ENCODE results near the gene IMP4.

IMP4 gene

DNA sequence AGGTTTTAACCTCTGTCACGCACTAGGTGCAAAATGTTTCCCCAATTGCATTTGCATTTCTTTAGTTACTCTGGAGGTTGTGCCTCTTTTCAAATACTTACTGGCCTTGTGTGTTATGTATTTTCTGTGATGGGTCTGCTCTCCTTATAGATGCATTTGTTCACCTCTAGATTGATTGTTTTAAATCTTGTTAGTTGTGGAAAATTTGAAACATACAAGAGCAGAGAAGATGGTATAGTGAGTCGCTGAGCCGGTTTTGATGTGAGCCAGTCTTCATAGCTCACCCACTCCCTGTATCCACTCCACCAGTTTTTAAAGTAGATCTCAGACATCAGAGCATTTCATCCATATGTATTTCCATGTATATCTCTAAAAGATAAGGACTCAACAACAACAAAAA, 6.5 kb downstream of the IMP4 start:
- Histone ChIP-seq H3K4me2 (ENCODE audit: low read depth, low read length) (no peak overlapping the region), H3K4me3 (ENCODE audit: low read length) (no peak overlapping the region), H3K9ac (ENCODE audit: low read length) (no peak overlapping the region), H3K27me3 (replicated peaks; ENCODE audit: insufficient read depth, low read length) (no peaks in the 10 kb centered on the region), H3K4me1 (ENCODE audit: low read length) (peaks cover 4% of the 10 kb centered on the region; the same call in 1 of the 2 replicates), H3K36me3 (replicated peaks; ENCODE audit: insufficient read depth, low read length) (peaks cover 10% of the 10 kb centered on the region), H3K9me2 (replicated peaks; ENCODE audit: insufficient read depth, low read length) (no peaks in the 10 kb centered on the region), H3F3A (ENCODE audit: insufficient read depth, low read length) (0 out of 2 replicates have a peak, but pooled peaks cover 3% of the 10 kb centered on the region), H4K20me1 (ENCODE audit: insufficient read depth, low read length) (no peaks in the 10 kb centered on the region), H2AFZ (ENCODE audit: low read length) (no peak overlapping the region), H3K79me2 (ENCODE audit: low read length) (peaks cover 25% of the 10 kb centered on the region), H3K9me3 (replicated peaks; ENCODE audit: insufficient read depth, low read length) (no peaks in the 10 kb centered on the region), H3K27ac (ENCODE audit: low read length) (no peak overlapping the region)
- TF ChIP-seq, protein P1, sequence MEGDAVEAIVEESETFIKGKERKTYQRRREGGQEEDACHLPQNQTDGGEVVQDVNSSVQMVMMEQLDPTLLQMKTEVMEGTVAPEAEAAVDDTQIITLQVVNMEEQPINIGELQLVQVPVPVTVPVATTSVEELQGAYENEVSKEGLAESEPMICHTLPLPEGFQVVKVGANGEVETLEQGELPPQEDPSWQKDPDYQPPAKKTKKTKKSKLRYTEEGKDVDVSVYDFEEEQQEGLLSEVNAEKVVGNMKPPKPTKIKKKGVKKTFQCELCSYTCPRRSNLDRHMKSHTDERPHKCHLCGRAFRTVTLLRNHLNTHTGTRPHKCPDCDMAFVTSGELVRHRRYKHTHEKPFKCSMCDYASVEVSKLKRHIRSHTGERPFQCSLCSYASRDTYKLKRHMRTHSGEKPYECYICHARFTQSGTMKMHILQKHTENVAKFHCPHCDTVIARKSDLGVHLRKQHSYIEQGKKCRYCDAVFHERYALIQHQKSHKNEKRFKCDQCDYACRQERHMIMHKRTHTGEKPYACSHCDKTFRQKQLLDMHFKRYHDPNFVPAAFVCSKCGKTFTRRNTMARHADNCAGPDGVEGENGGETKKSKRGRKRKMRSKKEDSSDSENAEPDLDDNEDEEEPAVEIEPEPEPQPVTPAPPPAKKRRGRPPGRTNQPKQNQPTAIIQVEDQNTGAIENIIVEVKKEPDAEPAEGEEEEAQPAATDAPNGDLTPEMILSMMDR (IDR thresholded peaks at IDR 0.05; ENCODE audit: low read length), result no peak
- TF ChIP-seq EZH2 (optimal IDR thresholded peaks at IDR 0.05; ENCODE audit: low read depth, low read length) (no peak), EZH2phosphoT487 (IDR thresholded peaks at IDR 0.05; ENCODE audit: low read length) (no peak)
- no peak for DNase-seq

DNA sequence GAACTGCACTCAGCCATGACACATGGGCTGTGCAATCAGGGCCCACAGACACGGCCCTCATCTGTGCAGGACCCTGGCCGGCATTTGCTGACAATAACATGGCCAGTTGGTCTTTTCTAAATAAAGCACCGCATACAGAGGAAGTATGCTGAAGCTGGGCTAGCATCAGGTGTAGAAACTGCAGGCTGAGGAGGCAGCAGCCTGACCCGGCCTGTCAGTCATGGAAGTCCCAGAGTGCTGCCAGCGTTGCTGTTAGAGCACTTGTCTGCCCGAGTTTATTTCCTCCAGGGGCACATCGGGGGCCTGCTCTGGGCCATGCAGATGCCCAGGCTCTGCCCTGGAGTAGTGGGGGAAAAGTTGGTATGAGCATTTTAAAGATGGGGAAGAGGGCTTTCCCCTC, 9.0 kb downstream of the IMP4 start:
- H3K4me2 ChIP-seq (ENCODE audit: low read depth, low read length), result no peak overlapping the region
- H4K20me1 ChIP-seq (ENCODE audit: insufficient read depth, low read length), result no peaks in the 10 kb centered on the region
- no peak overlapping the region for H3K27ac ChIP-seq (ENCODE audit: low read length)
- H3K9ac ChIP-seq (ENCODE audit: low read length), result no peak overlapping the region
- H2AFZ ChIP-seq (ENCODE audit: low read length), result no peak overlapping the region
- H3F3A ChIP-seq (ENCODE audit: insufficient read depth, low read length), result 0 out of 2 replicates have a peak, but pooled peaks cover 3% of the 10 kb centered on the region
- no peaks in the 10 kb centered on the region for H3K9me3 ChIP-seq (replicated peaks; ENCODE audit: insufficient read depth, low read length)
- H3K4me3 ChIP-seq (ENCODE audit: low read length), result no peak overlapping the region
- H3K4me1 ChIP-seq (ENCODE audit: low read length), result peaks cover 9% of the 10 kb centered on the region; the same call in 1 of the 2 replicates
- DNase-seq, result no peak
- no peaks in the 10 kb centered on the region for H3K36me3 ChIP-seq (replicated peaks; ENCODE audit: insufficient read depth, low read length)
- H3K9me2 ChIP-seq (replicated peaks; ENCODE audit: insufficient read depth, low read length), result no peaks in the 10 kb centered on the region
- TF ChIP-seq, protein P1 (IDR thresholded peaks at IDR 0.05; ENCODE audit: low read length), result no peak
- TF ChIP-seq EZH2 (optimal IDR thresholded peaks at IDR 0.05; ENCODE audit: low read depth, low read length), result no peak
- no peak for TF ChIP-seq EZH2phosphoT487 (IDR thresholded peaks at IDR 0.05; ENCODE audit: low read length)
- H3K79me2 ChIP-seq (ENCODE audit: low read length), result no peaks in the 10 kb centered on the region; the same call in 1 of the 2 replicates
- H3K27me3 ChIP-seq (replicated peaks; ENCODE audit: insufficient read depth, low read length), result no peaks in the 10 kb centered on the region

DNA sequence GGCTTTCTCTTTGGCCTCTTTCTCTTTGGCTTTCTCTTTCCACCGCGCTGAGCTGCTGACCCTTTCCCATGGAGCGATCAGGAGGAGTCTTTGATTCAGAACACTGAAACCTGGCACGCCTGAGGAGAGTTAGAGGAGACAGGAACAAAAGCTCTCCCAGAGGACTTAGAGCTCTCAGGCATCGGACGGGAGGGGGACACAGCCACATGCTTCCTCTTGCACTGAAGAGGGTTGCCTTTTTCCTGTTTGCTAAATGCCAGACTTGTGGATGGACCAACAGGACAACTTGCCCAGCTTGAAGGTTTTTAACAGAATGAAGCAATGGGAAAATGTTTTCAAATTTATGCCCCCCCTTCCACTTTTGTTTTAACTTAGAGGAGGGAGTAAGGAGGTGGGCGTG, 9.5 kb downstream of the IMP4 start:
- no peak overlapping the region for H3K27ac ChIP-seq (ENCODE audit: low read length)
- H3K79me2 ChIP-seq (ENCODE audit: low read length), result no peaks in the 10 kb centered on the region
- H3F3A ChIP-seq (ENCODE audit: insufficient read depth, low read length), result 0 out of 2 replicates have a peak, but pooled peaks cover 3% of the 10 kb centered on the region
- no peak for DNase-seq
- TF ChIP-seq EZH2 (optimal IDR thresholded peaks at IDR 0.05; ENCODE audit: low read depth, low read length), result no peak
- H3K9me2 ChIP-seq (replicated peaks; ENCODE audit: insufficient read depth, low read length), result no peaks in the 10 kb centered on the region
- no peak overlapping the region for H3K9ac ChIP-seq (ENCODE audit: low read length)
- H3K36me3 ChIP-seq (replicated peaks; ENCODE audit: insufficient read depth, low read length), result no peaks in the 10 kb centered on the region
- no peaks in the 10 kb centered on the region for H3K9me3 ChIP-seq (replicated peaks; ENCODE audit: insufficient read depth, low read length)
- H3K4me2 ChIP-seq (ENCODE audit: low read depth, low read length), result no peak overlapping the region
- H4K20me1 ChIP-seq (ENCODE audit: insufficient read depth, low read length), result no peaks in the 10 kb centered on the region
- no peak overlapping the region for H3K4me3 ChIP-seq (ENCODE audit: low read length)
- H3K4me1 ChIP-seq (ENCODE audit: low read length), result peaks cover 9% of the 10 kb centered on the region; the same call in 1 of the 2 replicates
- H2AFZ ChIP-seq (ENCODE audit: low read length), result no peak overlapping the region
- no peaks in the 10 kb centered on the region for H3K27me3 ChIP-seq (replicated peaks; ENCODE audit: insufficient read depth, low read length)

DNA sequence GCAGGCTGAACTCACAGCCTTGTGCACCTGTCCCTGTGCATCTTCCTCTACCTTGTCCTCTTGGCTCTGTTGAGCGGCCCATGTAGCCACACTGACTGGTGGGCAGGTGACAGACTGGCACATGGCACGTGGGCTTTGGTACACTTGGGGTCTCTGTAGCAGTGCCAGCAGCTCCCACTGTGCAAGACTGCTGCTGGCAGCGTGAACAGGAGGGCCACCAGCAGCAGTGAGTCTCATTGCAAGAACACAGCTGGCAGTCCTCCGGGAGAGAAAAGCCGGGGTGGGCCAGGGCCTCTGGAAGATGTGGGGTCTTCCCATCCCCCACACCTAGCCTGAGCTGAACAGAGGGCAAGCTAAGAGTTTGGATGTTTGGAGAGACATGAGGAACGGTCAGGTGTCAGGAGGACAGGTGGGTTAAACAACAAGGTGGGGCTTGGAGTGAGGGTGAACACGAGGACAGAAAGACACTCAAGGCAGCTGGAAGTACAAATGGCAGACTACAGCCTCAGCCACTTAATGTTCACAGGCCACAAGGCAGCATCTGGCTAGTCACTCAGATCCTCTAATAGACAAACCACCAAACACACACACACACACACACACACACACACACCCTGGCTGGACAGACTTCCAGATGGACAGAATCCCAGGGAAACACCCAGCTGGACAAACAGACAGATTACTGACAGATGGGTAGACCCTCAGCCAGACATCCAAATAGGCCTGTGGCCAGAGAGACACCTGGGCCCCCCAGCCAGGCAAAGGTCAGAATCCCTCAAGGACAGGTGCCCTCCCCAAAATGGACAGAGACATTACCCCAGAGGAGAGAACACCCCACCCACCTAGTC, 10.8 kb downstream of the IMP4 start:
- Histone ChIP-seq H4K20me1 (ENCODE audit: insufficient read depth, low read length) (no peaks in the 10 kb centered on the region), H3K36me3 (replicated peaks; ENCODE audit: insufficient read depth, low read length) (no peaks in the 10 kb centered on the region), H2AFZ (ENCODE audit: low read length) (no peak overlapping the region), H3K79me2 (ENCODE audit: low read length) (no peaks in the 10 kb centered on the region), H3K27ac (ENCODE audit: low read length) (no peak overlapping the region), H3K4me2 (ENCODE audit: low read depth, low read length) (no peak overlapping the region), H3K4me3 (ENCODE audit: low read length) (no peak overlapping the region), H3K9me3 (replicated peaks; ENCODE audit: insufficient read depth, low read length) (no peaks in the 10 kb centered on the region), H3K4me1 (ENCODE audit: low read length) (peaks cover 9% of the 10 kb centered on the region; the same call in 1 of the 2 replicates), H3K9me2 (replicated peaks; ENCODE audit: insufficient read depth, low read length) (no peaks in the 10 kb centered on the region), H3F3A (ENCODE audit: insufficient read depth, low read length) (0 out of 2 replicates have a peak, but pooled peaks cover 3% of the 10 kb centered on the region), H3K9ac (ENCODE audit: low read length) (no peak overlapping the region), H3K27me3 (replicated peaks; ENCODE audit: insufficient read depth, low read length) (no peaks in the 10 kb centered on the region)
- no peak for DNase-seq
- TF ChIP-seq, protein P1 (IDR thresholded peaks at IDR 0.05; ENCODE audit: low read length), result no peak
- no peak for TF ChIP-seq EZH2 (optimal IDR thresholded peaks at IDR 0.05; ENCODE audit: low read depth, low read length)
- no peak for TF ChIP-seq EZH2phosphoT487 (IDR thresholded peaks at IDR 0.05; ENCODE audit: low read length)
